GM23338 (cell line): ENCODE measurements around the gene PNMA8B. TPM values are rescaled to one million over a fixed set of nuclear protein-coding genes. Genes with fewer than 3 reads are reported as not detected.

Source experiments
- ATAC-seq: fragments of 200-7000 bp; cut with Tn5 transposase; 3 replicates; pipeline ENCODE4 v1.9.1; 2020
- DNase-seq: peaks from one replicate; pipeline ENCODE4 v3.0.0-alpha.2; 2015; ENCODE audit warnings: low spot score
- H2AFZ ChIP-seq: fragments of 200-600 bp; sonication (generic); 2 replicates; pipeline ENCODE4 v1.8.0; 2016; ENCODE audit warnings: antibody characterized with exemption, mild to moderate bottlenecking, moderate library complexity
- H3F3A ChIP-seq: fragments of 200-600 bp; sonication (generic); replicated peaks from 2 replicates; pipeline ENCODE4 v1.8.0; 2017; ENCODE audit warnings: antibody characterized with exemption, mixed run types, low read depth
- H3K27ac ChIP-seq: fragments of 200-600 bp; sonication (generic); 2 replicates; pipeline ENCODE4 v1.6.1; 2016; ENCODE audit warnings: low read depth
- H3K27me3 ChIP-seq: fragments of 200-600 bp; sonication (generic); 2 replicates; pipeline ENCODE4 v1.8.0; 2016; ENCODE audit warnings: mild to moderate bottlenecking, mixed run types, moderate library complexity; ENCODE audit not compliant: insufficient read depth
- H3K36me3 ChIP-seq: fragments of 200-600 bp; sonication (generic); 2 replicates; pipeline ENCODE4 v1.8.0; 2016; ENCODE audit warnings: mild to moderate bottlenecking; ENCODE audit not compliant: insufficient read depth
- H3K4me1 ChIP-seq: fragments of 200-600 bp; sonication (generic); 2 replicates; pipeline ENCODE4 v1.8.0; 2016; ENCODE audit warnings: mild to moderate bottlenecking, moderate library complexity; ENCODE audit not compliant: insufficient read depth
- H3K4me2 ChIP-seq: fragments of 200-600 bp; sonication (generic); 2 replicates; pipeline ENCODE4 v1.7.1; 2017; ENCODE audit warnings: mixed run types
- H3K4me3 ChIP-seq: fragments of 200-600 bp; sonication (generic); 2 replicates; pipeline ENCODE4 v1.6.1; 2016; ENCODE audit warnings: mixed run types
- H3K79me2 ChIP-seq: fragments of 200-600 bp; sonication (generic); replicated peaks from 2 replicates; pipeline ENCODE4 v1.8.0; 2017; ENCODE audit warnings: mild to moderate bottlenecking; ENCODE audit not compliant: insufficient read depth
- H3K9me2 ChIP-seq: fragments of 200-600 bp; sonication (generic); 2 replicates; pipeline ENCODE4 v1.8.0; 2017; ENCODE audit not compliant: insufficient read depth
- H4K20me1 ChIP-seq: fragments of 200-600 bp; sonication (generic); replicated peaks from 2 replicates; pipeline ENCODE4 v1.8.0; 2017; ENCODE audit warnings: mild to moderate bottlenecking; ENCODE audit not compliant: insufficient read depth
- H3K27ac Mint-ChIP-seq: 2 replicates; pipeline ENCODE4 v1.8.0; 2020; ENCODE audit warnings: inconsistent platforms, mild to moderate bottlenecking, moderate library complexity, mixed read lengths
- H3K27me3 Mint-ChIP-seq: 3 replicates; pipeline ENCODE4 v1.8.0; 2022; ENCODE audit warnings: low read depth, mild to moderate bottlenecking, moderate library complexity, mixed read lengths, inconsistent platforms; ENCODE audit not compliant: insufficient read depth, poor library complexity
- H3K36me3 Mint-ChIP-seq: 3 replicates; pipeline ENCODE4 v1.8.0; 2021; ENCODE audit warnings: low read depth, mild to moderate bottlenecking, inconsistent platforms, moderate library complexity, mixed read lengths
- H3K4me1 Mint-ChIP-seq: 3 replicates; pipeline ENCODE4 v1.8.0; 2020; ENCODE audit warnings: mild to moderate bottlenecking, inconsistent platforms, mixed read lengths
- H3K4me3 Mint-ChIP-seq: 3 replicates; pipeline ENCODE4 v1.8.0; 2021; ENCODE audit warnings: moderate library complexity, mild to moderate bottlenecking, inconsistent platforms, mixed read lengths
- H3K9me3 Mint-ChIP-seq: 3 replicates; pipeline ENCODE4 v1.8.0; 2020; ENCODE audit warnings: moderate library complexity, mild to moderate bottlenecking, inconsistent platforms, mixed read lengths
- CREB1 ChIP-seq: fragments of 250-450 bp; sonication (Bioruptor Pico); IDR thresholded peaks from 2 replicates; pipeline ENCODE4 v1.5.0; 2020; ENCODE audit warnings: low read depth, mild to moderate bottlenecking, moderate library complexity
- CTCF ChIP-seq, 2 experiments: fragments of 200-600 bp in 1 of 2; sonication (generic) in 1 of 2; conservative IDR thresholded peaks; 2 replicates each; pipeline versions ENCODE4 v1.5.1 to v1.6.1; 2016 to 2017; ENCODE audit warnings: antibody characterized with exemption in 2 of 2, low read depth in 2 of 2, mild to moderate bottlenecking in 2 of 2, moderate library complexity in 1 of 2
- ETS1 ChIP-seq: IDR thresholded peaks from 2 replicates; pipeline ENCODE4 v1.6.1; 2016; ENCODE audit warnings: antibody characterized with exemption
- EZH2 ChIP-seq: fragments of 200-600 bp; sonication (generic); IDR thresholded peaks from one replicate; pipeline ENCODE4 v1.8.0; 2017; ENCODE audit warnings: antibody characterized with exemption, mild to moderate bottlenecking, low read depth; ENCODE audit not compliant: unreplicated experiment
- JUNB ChIP-seq: IDR thresholded peaks from one replicate; pipeline ENCODE4 v1.6.1; 2016; ENCODE audit warnings: antibody characterized with exemption; ENCODE audit not compliant: unreplicated experiment
- NANOG ChIP-seq: IDR thresholded peaks from 2 replicates; pipeline ENCODE4 v1.6.1; 2016; ENCODE audit warnings: antibody characterized with exemption, borderline replicate concordance
- POLR2AphosphoS5 ChIP-seq: IDR thresholded peaks from 2 replicates; pipeline ENCODE4 v1.6.1; 2016; ENCODE audit warnings: antibody characterized with exemption, low read depth
- REST ChIP-seq: IDR thresholded peaks from one replicate; pipeline ENCODE4 v1.6.1; 2018; ENCODE audit warnings: antibody characterized with exemption; ENCODE audit not compliant: unreplicated experiment
- STAT1 ChIP-seq: IDR thresholded peaks from one replicate; pipeline ENCODE4 v1.6.1; 2016; ENCODE audit warnings: antibody characterized with exemption; ENCODE audit not compliant: unreplicated experiment
- ZNF114 ChIP-seq: fragments of 250-450 bp; sonication (Bioruptor Pico); IDR thresholded peaks from 2 replicates; pipeline ENCODE4 v1.5.0; 2020; ENCODE audit warnings: mild to moderate bottlenecking, moderate library complexity
- ZNF331 ChIP-seq: fragments of 250-450 bp; sonication (Bioruptor Pico); IDR thresholded peaks from 2 replicates; pipeline ENCODE4 v1.5.0; 2020; ENCODE audit warnings: low read depth, mild to moderate bottlenecking, moderate library complexity
- polyA plus RNA-seq: library from polyadenylated mRNA; unstranded; fragments of >200 nt; fragmentation: Nextera tagmentation; extraction: Ambion mirVana; gene quantifications from 2 replicates; pipeline ENCODE4 v1.2.1, GENCODE V29; 2016
- total RNA-seq: library from RNA; depleted of rRNA; stranded (reverse); fragments of >200 nt; shearing (Covaris generic); gene quantifications from 2 replicates; pipeline ENCODE4 v1.2.3, GENCODE V29; 2014

PNMA8B gene
- total and polyA plus RNA-seq, 2 experiments from 2014 or later, result 0.44 to 1.7 TPM

GRCh38 chr19:46448601-46449000 lies 47.1 kb downstream of the PNMA8B start:
- H3K27me3 Mint-ChIP-seq, result no peaks in the 10 kb centered on the region

GRCh38 chr19:46447824-46448223 lies 47.8 kb downstream of the PNMA8B start:
- Histone ChIP-seq H3K27ac (no peak overlapping the region), H3K79me2 (no peaks in the 10 kb centered on the region), H3K36me3 (no peaks in the 10 kb centered on the region), H3K4me2 (no peak overlapping the region), H4K20me1 (no peaks in the 10 kb centered on the region; the same call in 1 of the 2 replicates), H3K4me3 (no peak overlapping the region), H3K9me2 (no peaks in the 10 kb centered on the region), H3K27me3 (no peaks in the 10 kb centered on the region), H3F3A (no peaks in the 10 kb centered on the region), H2AFZ (no peak overlapping the region), H3K4me1 (no peaks in the 10 kb centered on the region)
- DNase-seq (no peak), ATAC-seq (no peak)
- H3K4me3 Mint-ChIP-seq, result no peak overlapping the region
- H3K27ac Mint-ChIP-seq, result no peak overlapping the region
- H3K4me1 Mint-ChIP-seq, result no peaks in the 10 kb centered on the region
- no peaks in the 10 kb centered on the region for H3K27me3 Mint-ChIP-seq
- peaks cover 7% of the 10 kb centered on the region; the same call in 2 of the 3 replicates for H3K9me3 Mint-ChIP-seq
- no peaks in the 10 kb centered on the region for H3K36me3 Mint-ChIP-seq
- no peak for TF ChIP-seq ZNF114 (CRISPR knock-in tag)
- TF ChIP-seq JUNB, result no peak
- no peak for TF ChIP-seq CREB1 (CRISPR knock-in tag)
- TF ChIP-seq ETS1, result no peak
- TF ChIP-seq NANOG, result no peak
- TF ChIP-seq EZH2, result no peak
- TF ChIP-seq CTCF (conservative IDR thresholded peaks at IDR 0.05; ENCODE audit: low read depth in 2 of 2), result no peak
- no peak for TF ChIP-seq ZNF331 (CRISPR knock-in tag)
- no peak for TF ChIP-seq REST
- no peak for TF ChIP-seq STAT1

More at GRCh38 chr19:46448601-46449000, 47.1 kb downstream of the PNMA8B start:
- H3K4me3 ChIP-seq, result no peak overlapping the region
- no peaks in the 10 kb centered on the region for H3K4me1 Mint-ChIP-seq
- H3F3A ChIP-seq, result no peaks in the 10 kb centered on the region
- H3K27ac Mint-ChIP-seq, result no peak overlapping the region
- H3K36me3 Mint-ChIP-seq, result no peaks in the 10 kb centered on the region
- H4K20me1 ChIP-seq, result no peaks in the 10 kb centered on the region; the same call in 1 of the 2 replicates
- H3K4me3 Mint-ChIP-seq, result no peak overlapping the region
- TF ChIP-seq CTCF (conservative IDR thresholded peaks at IDR 0.05; ENCODE audit: low read depth in 2 of 2), result no peak
- no peak for TF ChIP-seq POLR2AphosphoS5
- no peak overlapping the region for H3K4me2 ChIP-seq
- H3K27me3 ChIP-seq, result no peaks in the 10 kb centered on the region
- H3K79me2 ChIP-seq, result no peaks in the 10 kb centered on the region
- no peaks in the 10 kb centered on the region for H3K9me2 ChIP-seq
- H3K36me3 ChIP-seq, result no peaks in the 10 kb centered on the region
- H2AFZ ChIP-seq, result no peak overlapping the region
- ATAC-seq, result no peak
- no peak for DNase-seq
- H3K4me1 ChIP-seq, result no peaks in the 10 kb centered on the region
- H3K27ac ChIP-seq, result no peak overlapping the region
- peaks cover 7% of the 10 kb centered on the region; the same call in 2 of the 3 replicates for H3K9me3 Mint-ChIP-seq
